Measurements from ENCODE around the gene ZAP70. TPM values are rescaled to one million over a fixed set of nuclear protein-coding genes. Genes with fewer than 3 reads are reported as not detected.

Gene ZAP70
- total and polyA plus RNA-seq, 2 of the 13 experiments (the other 11 are each of a cell fraction or from before 2014, with no cell fraction given) = 0.51 to 4.0 TPM

- Histone ChIP-seq H3K4me1 (ENCODE audit: insufficient read depth, low read length) (no peaks in the 10 kb centered on the region), H4K20me1 (ENCODE audit: insufficient read depth, low read length) (no peaks in the 10 kb centered on the region), H3K27me3 (ENCODE audit: control insufficient read depth in 1 of 2, insufficient read depth in 2 of 2, low read length in 2 of 2) (no peaks in the 10 kb centered on the region), H3K4me2 (ENCODE audit: low read depth, low read length) (no peak overlapping the region), H3K27ac (ENCODE audit: extremely low read length, insufficient read depth, low read length) (no peak overlapping the region), H3K9ac (ENCODE audit: insufficient read depth, low read depth, low read length) (no peak overlapping the region), H3K9me3 (ENCODE audit: low read length) (no peaks in the 10 kb centered on the region), H3K4me3 (replicated peaks in 1 of 3; ENCODE audit: insufficient read depth in 1 of 3, low read depth in 2 of 3, low read length in 3 of 3) (no peak overlapping the region), H2AFZ (ENCODE audit: low read length) (no peak overlapping the region), H3K36me3 (replicated peaks in 1 of 2; ENCODE audit: control insufficient read depth in 1 of 2, insufficient read depth in 2 of 2, low read length in 2 of 2) (peaks cover 14 to 59% of the 10 kb centered on the region in 2 experiments), H3K79me2 (ENCODE audit: insufficient read depth, low read length) (no peaks in the 10 kb centered on the region)
- ChIA-PET POLR2A (no interaction called here), CTCF (ENCODE audit: low intra/inter-chr PET ratio, low total read pairs) (no interaction called here)
- FAIRE-seq (no peak), DNase-seq (ENCODE audit: low spot score) (no peak), ATAC-seq (no peak)
- TF ChIP-seq SRSF1 (optimal IDR thresholded peaks at IDR 0.05; ENCODE audit: low read depth, low read length) (no peak), THYN1 (CRISPR knock-in tag; IDR thresholded peaks at IDR 0.05; ENCODE audit: borderline replicate concordance, low read depth) (no peak), ZNF543 (CRISPR knock-in tag; IDR thresholded peaks at IDR 0.05) (no peak), ZNF451 (CRISPR knock-in tag; IDR thresholded peaks at IDR 0.05) (no peak), ZNF674 (CRISPR knock-in tag; IDR thresholded peaks at IDR 0.05; ENCODE audit: low read depth) (no peak), NFYC (CRISPR knock-in tag; IDR thresholded peaks at IDR 0.05) (no peak), ZFP62 (CRISPR knock-in tag; IDR thresholded peaks at IDR 0.05) (no peak), GLI4 (CRISPR knock-in tag; IDR thresholded peaks at IDR 0.05; ENCODE audit: borderline replicate concordance) (no peak), ESRRA (CRISPR knock-in tag; IDR thresholded peaks at IDR 0.05; ENCODE audit: low read depth) (no peak), SRF (IDR thresholded peaks at IDR 0.05; ENCODE audit: low read depth, low read length) (no peak), IKZF5 (CRISPR knock-in tag; IDR thresholded peaks at IDR 0.05) (no peak), RFX3 (CRISPR knock-in tag; IDR thresholded peaks at IDR 0.05) (no peak)
- TF ChIP-seq, protein P1, sequence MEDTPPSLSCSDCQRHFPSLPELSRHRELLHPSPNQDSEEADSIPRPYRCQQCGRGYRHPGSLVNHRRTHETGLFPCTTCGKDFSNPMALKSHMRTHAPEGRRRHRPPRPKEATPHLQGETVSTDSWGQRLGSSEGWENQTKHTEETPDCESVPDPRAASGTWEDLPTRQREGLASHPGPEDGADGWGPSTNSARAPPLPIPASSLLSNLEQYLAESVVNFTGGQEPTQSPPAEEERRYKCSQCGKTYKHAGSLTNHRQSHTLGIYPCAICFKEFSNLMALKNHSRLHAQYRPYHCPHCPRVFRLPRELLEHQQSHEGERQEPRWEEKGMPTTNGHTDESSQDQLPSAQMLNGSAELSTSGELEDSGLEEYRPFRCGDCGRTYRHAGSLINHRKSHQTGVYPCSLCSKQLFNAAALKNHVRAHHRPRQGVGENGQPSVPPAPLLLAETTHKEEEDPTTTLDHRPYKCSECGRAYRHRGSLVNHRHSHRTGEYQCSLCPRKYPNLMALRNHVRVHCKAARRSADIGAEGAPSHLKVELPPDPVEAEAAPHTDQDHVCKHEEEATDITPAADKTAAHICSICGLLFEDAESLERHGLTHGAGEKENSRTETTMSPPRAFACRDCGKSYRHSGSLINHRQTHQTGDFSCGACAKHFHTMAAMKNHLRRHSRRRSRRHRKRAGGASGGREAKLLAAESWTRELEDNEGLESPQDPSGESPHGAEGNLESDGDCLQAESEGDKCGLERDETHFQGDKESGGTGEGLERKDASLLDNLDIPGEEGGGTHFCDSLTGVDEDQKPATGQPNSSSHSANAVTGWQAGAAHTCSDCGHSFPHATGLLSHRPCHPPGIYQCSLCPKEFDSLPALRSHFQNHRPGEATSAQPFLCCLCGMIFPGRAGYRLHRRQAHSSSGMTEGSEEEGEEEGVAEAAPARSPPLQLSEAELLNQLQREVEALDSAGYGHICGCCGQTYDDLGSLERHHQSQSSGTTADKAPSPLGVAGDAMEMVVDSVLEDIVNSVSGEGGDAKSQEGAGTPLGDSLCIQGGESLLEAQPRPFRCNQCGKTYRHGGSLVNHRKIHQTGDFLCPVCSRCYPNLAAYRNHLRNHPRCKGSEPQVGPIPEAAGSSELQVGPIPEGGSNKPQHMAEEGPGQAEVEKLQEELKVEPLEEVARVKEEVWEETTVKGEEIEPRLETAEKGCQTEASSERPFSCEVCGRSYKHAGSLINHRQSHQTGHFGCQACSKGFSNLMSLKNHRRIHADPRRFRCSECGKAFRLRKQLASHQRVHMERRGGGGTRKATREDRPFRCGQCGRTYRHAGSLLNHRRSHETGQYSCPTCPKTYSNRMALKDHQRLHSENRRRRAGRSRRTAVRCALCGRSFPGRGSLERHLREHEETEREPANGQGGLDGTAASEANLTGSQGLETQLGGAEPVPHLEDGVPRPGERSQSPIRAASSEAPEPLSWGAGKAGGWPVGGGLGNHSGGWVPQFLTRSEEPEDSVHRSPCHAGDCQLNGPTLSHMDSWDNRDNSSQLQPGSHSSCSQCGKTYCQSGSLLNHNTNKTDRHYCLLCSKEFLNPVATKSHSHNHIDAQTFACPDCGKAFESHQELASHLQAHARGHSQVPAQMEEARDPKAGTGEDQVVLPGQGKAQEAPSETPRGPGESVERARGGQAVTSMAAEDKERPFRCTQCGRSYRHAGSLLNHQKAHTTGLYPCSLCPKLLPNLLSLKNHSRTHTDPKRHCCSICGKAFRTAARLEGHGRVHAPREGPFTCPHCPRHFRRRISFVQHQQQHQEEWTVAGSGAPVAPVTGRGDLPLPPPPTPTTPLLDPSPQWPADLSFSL (CRISPR knock-in tag; IDR thresholded peaks at IDR 0.05) = no peak
- TF ChIP-seq, protein P2, sequence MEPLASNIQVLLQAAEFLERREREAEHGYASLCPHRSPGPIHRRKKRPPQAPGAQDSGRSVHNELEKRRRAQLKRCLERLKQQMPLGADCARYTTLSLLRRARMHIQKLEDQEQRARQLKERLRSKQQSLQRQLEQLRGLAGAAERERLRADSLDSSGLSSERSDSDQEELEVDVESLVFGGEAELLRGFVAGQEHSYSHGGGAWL (CRISPR knock-in tag; IDR thresholded peaks at IDR 0.05) = no peak
- intact Hi-C loops (cut with micrococcal nuclease; ENCODE audit: unreplicated experiment) (no loop called here), in situ Hi-C loops (cut with HindIII; ENCODE audit: extremely low pct_ligation_motif_present, low pct_unique_long_range_greater_than_20kb) (no loop called here)
- 97% methylated on average over 3 of the region's 3 CpGs for WGBS (ENCODE audit: low lambda C conversion rate)
- no TSS peak for BruUV-seq (replicated peaks)
Observed at GRCh38 chr2:97769711-97770110, 56.3 kb downstream of the ZAP70 start.
